ENCODE data around the gene SOX1. TPM values are rescaled to one million over a fixed set of nuclear protein-coding genes. Genes with fewer than 3 reads are reported as not detected.
A peak's percentile ranks its signal among the peaks of the same experiment; 100 is the strongest.

The SOX1 gene
- total RNA-seq, 4 donors from 2014 or later = 0.19 to 0.68 TPM; not detected in 2

DNA sequence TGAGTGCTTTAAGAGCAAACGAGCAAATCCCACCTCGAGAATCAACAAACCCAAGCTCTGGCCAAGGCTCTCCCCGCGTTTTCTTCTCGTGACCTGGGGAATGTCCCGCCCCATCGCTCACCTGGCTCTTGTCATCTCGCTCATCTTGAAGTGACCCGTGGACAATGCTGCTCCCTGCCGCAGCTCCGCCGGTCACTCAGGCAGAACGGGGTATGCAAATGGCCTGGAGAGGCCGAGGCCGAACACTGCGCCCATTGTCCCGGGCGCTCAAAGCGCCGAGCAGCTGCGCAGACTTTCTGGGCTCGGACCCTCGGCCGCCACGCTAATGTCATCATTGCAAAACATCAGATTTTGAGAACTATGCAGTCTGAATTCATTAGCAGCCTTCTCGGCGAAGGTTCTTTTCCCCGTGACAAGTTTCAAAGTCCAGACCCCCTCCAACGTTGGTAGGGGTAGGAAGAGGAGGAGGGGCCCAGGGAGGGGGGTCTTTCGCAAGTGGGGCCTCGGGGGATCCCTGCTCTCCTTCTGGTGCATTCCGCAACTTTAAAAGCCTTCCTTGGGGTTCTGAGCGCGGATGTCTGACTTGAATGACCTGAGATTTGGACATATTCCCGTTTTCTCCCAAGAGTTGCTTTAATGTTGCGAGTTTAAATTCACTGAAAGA is 39.7 kb downstream of the SOX1 start:
- Histone ChIP-seq H3K27ac (no peak overlapping the region), H3K4me1 (peaks cover 22% of the 10 kb centered on the region), H3K27me3 (peaks cover 88% of the 10 kb centered on the region), H3K4me3 (no peak overlapping the region), H3K9me3 (no peaks in the 10 kb centered on the region), H3K36me3 (no peaks in the 10 kb centered on the region)
- WGBS = 7% methylated on average over 36 of the region's 36 CpGs
- no peak for DNase-seq (ENCODE audit: low spot score in 2 of 2)
- TF ChIP-seq POLR2A (IDR thresholded peaks at IDR 0.05) = no peak
- TF ChIP-seq POLR2AphosphoS5 (IDR thresholded peaks at IDR 0.05) = no peak
- no peak for TF ChIP-seq EP300 (IDR thresholded peaks at IDR 0.05)

DNA sequence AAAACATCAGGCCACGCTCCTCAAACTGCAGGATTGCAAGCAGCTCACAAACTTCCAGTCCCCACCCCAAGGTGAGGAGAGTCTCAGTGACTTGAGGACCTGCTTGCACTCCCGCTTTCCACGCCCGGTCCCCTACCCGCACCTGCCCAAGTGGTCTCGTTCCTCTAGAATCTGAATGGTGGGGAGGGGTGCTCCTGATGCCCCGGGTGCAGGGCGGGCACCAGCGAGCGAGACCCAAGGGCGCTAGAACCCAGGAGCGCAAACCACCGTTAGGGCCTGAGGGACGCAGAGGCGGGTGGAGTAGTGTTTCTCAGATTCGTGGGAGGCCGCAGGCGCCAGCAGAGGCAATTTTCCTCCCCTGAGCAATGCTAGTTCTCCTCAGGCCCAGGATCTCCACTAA is 40.3 kb downstream of the SOX1 start:
- peaks cover 83% of the 10 kb centered on the region for H3K27me3 ChIP-seq
- no peaks in the 10 kb centered on the region for H3K9me3 ChIP-seq
- no peak overlapping the region for H3K4me3 ChIP-seq
- TF ChIP-seq EP300 (IDR thresholded peaks at IDR 0.05) (no peak), POLR2A (IDR thresholded peaks at IDR 0.05) (no peak)
- TF ChIP-seq, protein P1, sequence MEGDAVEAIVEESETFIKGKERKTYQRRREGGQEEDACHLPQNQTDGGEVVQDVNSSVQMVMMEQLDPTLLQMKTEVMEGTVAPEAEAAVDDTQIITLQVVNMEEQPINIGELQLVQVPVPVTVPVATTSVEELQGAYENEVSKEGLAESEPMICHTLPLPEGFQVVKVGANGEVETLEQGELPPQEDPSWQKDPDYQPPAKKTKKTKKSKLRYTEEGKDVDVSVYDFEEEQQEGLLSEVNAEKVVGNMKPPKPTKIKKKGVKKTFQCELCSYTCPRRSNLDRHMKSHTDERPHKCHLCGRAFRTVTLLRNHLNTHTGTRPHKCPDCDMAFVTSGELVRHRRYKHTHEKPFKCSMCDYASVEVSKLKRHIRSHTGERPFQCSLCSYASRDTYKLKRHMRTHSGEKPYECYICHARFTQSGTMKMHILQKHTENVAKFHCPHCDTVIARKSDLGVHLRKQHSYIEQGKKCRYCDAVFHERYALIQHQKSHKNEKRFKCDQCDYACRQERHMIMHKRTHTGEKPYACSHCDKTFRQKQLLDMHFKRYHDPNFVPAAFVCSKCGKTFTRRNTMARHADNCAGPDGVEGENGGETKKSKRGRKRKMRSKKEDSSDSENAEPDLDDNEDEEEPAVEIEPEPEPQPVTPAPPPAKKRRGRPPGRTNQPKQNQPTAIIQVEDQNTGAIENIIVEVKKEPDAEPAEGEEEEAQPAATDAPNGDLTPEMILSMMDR (IDR thresholded peaks at IDR 0.05) = no peak
- H3K27ac ChIP-seq = no peak overlapping the region
- H3K4me1 ChIP-seq = peaks cover 22% of the 10 kb centered on the region
- DNase-seq (ENCODE audit: low spot score in 2 of 2) = no peak
- no peaks in the 10 kb centered on the region for H3K36me3 ChIP-seq
- WGBS = 30% methylated on average over 9 of the region's 18 CpGs

DNA sequence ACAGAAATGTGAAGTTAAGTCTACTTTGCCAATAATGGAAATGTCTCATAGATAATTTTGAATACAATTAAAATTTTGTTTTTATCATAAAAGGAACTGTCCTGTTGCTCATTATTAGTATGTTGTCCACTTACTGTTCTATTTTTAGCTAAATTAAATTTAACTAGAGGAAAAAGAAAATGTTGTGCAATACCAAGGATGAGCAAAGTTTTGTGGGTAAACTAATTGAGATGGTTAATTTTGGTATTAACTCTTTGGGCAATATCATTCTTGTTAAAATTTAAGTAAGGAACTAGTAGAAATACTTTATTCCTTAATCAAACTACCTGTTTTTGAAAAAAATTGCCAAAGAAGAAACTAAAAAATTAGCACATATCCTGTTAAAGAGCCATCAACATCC is 43.5 kb downstream of the SOX1 start:
- Histone ChIP-seq H3K36me3 (no peaks in the 10 kb centered on the region), H3K9me3 (no peaks in the 10 kb centered on the region), H3K27me3 (peaks cover 74% of the 10 kb centered on the region), H3K4me1 (peaks cover 8% of the 10 kb centered on the region), H3K27ac (no peak overlapping the region), H3K4me3 (no peak overlapping the region)
- DNase-seq (ENCODE audit: low spot score in 2 of 2) = no peak
- TF ChIP-seq POLR2A (IDR thresholded peaks at IDR 0.05) (no peak), POLR2AphosphoS5 (IDR thresholded peaks at IDR 0.05) (no peak), EP300 (IDR thresholded peaks at IDR 0.05) (no peak)
- TF ChIP-seq, protein P1 (IDR thresholded peaks at IDR 0.05) = no peak

DNA sequence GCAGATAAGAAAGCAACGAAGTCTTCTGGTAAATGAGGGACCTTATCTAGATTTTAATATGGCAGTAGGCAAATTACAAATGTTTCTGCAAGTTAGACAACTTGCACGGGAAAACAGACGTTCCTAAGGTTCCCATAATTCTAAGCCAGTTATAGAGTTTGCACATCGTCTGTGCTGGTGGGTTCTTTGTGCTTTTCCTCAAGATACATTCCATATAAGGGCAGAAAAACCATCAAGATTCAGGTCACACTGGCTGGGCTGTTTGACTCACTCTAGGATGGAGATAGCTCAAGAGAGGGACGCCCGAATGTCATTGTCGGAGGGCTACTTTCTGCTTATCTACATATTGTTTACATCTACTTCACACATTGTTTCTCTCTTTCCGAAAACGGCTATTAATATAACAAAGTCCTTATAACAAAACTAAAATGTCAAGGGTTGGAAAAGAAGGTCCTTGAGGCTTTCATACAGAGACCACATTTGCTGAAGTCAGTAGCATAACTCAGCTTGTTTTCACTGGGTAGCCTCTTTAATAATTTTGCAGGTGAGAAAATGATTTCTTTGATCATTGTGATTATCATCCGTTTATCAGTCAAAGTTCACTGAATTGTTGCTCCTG is 44.4 kb downstream of the SOX1 start:
- TF ChIP-seq EP300 (IDR thresholded peaks at IDR 0.05) (no peak), POLR2AphosphoS5 (IDR thresholded peaks at IDR 0.05) (no peak), POLR2A (IDR thresholded peaks at IDR 0.05) (no peak)
- TF ChIP-seq, protein P1 (IDR thresholded peaks at IDR 0.05) = no peak
- DNase-seq (ENCODE audit: low spot score in 2 of 2) = no peak
- 72% methylated on average over 10 of the region's 10 CpGs for WGBS
- Histone ChIP-seq H3K4me3 (no peak overlapping the region), H3K27ac (no peak overlapping the region), H3K36me3 (no peaks in the 10 kb centered on the region), H3K9me3 (no peaks in the 10 kb centered on the region), H3K4me1 (no peaks in the 10 kb centered on the region), H3K27me3 (peaks cover 73% of the 10 kb centered on the region)

DNA sequence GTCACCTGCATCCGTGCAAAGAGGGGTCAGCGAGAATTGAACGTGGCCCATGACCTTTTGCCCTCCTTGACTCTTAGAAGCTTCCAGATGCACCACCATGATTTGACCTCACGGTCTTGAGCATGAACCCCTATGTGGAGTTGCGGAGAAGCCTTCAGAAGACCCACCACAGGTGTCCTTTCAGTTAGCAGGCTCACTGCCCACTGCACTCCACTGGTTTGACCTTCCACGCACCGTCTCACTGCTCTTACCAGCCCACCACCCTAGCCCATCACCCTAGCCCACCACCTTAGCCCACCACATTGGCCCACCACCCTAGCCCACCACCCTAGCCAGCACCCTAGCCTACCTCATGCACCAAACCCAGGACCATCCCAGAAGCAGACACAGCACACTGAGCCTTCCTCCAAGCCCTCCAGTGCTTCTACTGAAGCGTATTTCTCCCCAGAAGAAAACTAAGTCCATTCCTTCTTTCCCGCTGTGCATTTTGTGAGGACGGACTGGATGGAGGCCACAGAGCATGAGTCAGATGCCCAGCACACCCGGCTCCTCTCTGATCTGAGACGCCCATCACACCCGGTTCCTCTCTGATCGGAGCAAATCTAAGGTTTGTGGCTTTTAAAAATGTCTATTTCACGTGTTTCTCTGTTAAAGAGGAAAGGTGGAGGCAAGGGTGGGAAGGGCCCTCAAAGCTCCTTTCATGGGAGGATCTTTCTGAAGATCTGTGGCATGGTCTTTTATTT is 45.8 kb downstream of the SOX1 start:
- no peaks in the 10 kb centered on the region for H3K36me3 ChIP-seq
- H3K9me3 ChIP-seq = no peaks in the 10 kb centered on the region
- 90% methylated on average over 14 of the region's 15 CpGs for WGBS
- H3K4me3 ChIP-seq = no peak overlapping the region
- H3K27me3 ChIP-seq = peaks cover 72% of the 10 kb centered on the region
- H3K4me1 ChIP-seq = no peaks in the 10 kb centered on the region
- DNase-seq (ENCODE audit: low spot score in 2 of 2) = peak in 1 of 2 donors; percentile 32
- H3K27ac ChIP-seq = no peak overlapping the region
- TF ChIP-seq, protein P1 (IDR thresholded peaks at IDR 0.05) = no peak
